SKM-1 (cell line): ENCODE results near the gene EMC9.

Experiments used
- DNase-seq: peaks from one replicate; lab custom pipeline; 2025; ENCODE audit not compliant: unreplicated experiment; lab: John Stamatoyannopoulos, UW

Gene EMC9

DNA sequence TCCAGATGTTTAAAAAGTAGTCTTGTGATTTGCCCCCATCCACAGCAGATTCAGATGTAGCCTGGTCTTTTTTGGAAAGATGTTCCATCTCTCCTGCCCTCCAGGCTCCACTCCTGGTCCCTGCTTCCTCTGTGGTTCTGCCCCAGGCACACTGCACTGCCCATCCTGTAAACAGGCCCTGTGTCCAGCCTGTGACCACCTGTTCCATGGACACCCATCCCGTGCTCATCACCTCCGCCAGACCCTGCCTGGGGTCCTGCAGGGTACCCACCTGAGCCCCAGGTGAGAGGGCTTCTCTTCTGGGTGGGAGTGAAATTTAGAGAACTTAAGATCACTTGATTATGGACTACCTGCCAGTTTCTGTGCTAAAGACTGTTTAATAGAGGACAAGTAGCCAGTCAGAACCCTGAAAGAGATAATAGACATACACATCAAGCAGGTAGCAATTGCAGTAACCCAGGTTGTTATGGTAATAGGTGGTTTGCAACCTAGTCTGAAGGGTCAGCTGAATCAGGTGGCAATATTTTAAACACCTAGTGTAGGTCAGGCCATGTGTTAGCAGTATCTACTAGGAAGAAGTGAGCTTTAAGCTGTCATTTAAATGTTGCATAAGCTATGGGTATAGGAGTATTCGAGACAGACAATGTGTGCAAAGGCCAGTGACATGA is 8.0 kb upstream of the EMC9 start:
- no peak for DNase-seq

GRCh38 chr14:24147761-24148428 is 6.5 kb upstream of the EMC9 start:
- no peak for DNase-seq

DNA sequence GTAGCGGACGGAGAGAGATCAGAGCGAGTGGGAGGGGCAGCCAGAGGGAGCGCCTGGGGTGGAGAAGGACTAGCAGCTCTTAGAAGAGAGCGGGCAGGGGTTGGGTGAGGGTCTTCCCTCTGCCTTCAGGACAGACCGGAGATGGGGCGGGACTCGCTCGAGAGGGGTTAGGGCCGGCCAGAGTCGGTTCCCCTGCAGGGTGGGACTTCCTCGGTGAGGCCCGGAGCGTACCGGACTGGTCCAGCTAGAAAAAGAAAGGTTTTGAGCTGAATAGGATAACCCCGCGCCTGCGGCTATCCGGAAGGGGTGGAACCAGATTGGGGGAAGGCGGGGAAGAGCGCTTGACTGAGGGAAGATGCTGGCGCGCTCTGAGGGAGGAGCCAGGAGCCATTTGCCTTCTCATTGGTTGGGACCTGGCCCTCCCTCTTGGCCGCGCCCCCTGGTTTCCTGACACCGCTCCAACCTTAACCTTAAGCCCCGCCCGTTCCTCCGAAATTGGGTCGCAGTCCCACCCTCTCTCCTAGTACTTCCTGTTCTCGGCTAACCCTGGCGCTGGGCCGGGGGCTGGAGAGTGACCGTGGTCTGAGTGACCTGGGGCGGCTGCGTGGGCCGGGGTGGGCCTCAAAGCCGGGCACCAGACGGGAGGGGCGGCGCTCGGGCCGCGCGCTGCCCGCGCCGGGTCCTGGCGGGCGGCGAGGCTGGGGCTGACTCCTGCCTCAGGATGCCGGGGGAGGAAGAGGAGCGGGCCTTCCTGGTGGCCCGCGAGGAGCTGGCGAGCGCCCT is 5.8 kb upstream of the EMC9 start, which contains the start of gene RNF31:
Gene RNF31, plus strand, starts transcription at position 521 of the 783 bp plus-strand sequence. Its CDS starts 201 bp downstream, at position 722.
- DNase-seq: peak; percentile 92

- peak; percentile 58 for DNase-seq
These were observed 5.1 kb upstream of the EMC9 start, which contains the start of gene PSME2 for GRCh38 chr14:24146453-24146977. Gene PSME2 (minus strand): TSS chr14:24146610. CDS start chr14:24146581, 29 bp downstream.

GRCh38 chr14:24145690-24146452 is 4.5 kb upstream of the EMC9 start:
- no peak for DNase-seq

GRCh38 chr14:24145219-24145618 is 3.8 kb upstream of the EMC9 start:
- DNase-seq: no peak

DNA sequence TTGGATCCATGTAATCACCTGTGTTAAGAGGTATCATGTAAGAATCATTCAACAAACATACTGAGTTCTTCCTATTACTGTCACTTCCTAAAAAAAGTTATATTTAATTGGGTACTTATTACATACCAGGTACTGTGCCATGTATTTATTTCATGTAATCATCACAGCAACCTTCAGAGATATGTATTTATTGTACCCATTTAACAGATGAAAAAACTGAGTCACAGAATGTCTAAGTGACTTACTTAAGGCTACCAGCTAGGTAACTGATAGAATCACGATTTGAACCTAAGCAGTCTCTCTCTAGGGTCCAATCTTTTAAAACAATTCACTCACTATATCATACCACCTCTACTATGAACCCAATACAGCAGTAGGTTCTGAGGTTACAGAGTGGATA is 3.1 kb upstream of the EMC9 start:
- DNase-seq: no peak

GRCh38 chr14:24143511-24143910 is 2.1 kb upstream of the EMC9 start:
- no peak for DNase-seq

- DNase-seq: no peak
These were observed 2.0 kb downstream of the EMC9 start for GRCh38 chr14:24139272-24139934.

DNA sequence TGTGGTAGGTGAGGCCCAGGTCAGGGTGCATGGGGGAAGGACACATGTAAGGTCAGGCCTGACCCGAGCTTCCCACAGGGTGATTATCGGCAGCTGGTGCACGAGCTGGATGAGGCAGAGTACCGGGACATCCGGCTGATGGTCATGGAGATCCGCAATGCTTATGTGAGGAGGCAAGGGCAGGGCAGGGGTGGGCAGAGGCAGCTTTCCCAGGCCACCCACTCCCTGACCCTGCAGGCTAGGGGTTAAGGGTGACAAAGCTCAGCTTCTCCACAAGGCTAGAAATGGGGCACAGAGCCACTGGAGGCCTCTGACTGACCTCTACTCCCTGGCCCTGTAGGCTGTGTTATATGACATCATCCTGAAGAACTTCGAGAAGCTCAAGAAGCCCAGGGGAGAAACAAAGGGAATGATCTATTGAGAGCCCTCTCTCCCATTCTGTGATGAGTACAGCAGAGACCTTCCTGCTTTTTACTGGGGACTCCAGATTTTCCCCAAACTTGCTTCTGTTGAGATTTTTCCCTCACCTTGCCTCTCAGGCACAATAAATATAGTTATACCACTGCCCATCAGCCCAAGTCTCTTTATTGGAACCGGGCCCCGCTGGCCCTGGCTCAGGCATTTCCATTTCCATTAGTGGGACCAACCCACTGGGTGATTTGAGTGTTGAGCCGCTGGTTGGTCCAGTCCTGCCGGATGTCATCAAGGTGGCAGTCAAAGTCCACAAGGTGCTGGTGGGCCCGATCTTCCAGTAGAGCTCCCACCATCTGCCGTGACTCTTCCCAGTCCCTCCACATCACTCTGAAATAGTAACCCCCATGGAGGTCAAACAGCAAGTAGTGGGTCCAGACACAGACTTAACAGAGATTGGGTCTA is 2.8 kb downstream of the EMC9 start:
- no peak for DNase-seq

DNA sequence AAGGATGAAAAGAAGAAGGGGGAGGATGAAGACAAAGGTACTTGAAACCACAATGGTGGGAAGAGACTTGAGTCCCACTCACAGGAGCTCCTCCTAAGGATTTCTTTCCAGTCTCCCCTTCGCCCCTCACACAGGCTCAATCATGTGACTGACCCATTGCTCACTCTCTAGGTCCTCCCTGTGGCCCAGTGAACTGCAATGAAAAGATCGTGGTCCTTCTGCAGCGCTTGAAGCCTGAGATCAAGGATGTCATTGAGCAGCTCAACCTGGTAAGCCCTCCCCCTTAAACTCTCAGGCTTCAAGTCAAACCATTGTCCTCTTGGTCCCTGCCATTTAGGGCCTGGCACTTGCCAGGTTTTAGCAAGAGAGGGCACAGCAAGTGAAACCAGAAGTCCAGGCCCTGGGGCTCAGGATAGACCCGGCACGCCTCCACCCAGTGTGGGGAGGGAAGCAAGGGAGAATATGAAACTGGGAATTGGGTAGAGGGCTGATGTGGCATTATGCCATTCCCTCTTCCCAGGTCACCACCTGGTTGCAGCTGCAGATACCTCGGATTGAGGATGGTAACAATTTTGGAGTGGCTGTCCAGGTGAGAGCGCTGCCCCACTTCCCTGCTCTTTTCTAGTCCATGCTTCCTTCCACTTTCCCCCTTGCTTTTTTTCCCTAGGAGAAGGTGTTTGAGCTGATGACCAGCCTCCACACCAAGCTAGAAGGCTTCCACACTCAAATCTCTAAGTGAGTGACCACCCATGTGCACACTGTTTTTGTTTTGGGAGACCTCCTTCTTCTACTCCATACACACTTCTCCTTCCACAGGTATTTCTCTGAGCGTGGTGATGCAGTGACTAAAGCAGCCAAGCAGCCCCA is 3.6 kb downstream of the EMC9 start:
- DNase-seq: no peak

DNA sequence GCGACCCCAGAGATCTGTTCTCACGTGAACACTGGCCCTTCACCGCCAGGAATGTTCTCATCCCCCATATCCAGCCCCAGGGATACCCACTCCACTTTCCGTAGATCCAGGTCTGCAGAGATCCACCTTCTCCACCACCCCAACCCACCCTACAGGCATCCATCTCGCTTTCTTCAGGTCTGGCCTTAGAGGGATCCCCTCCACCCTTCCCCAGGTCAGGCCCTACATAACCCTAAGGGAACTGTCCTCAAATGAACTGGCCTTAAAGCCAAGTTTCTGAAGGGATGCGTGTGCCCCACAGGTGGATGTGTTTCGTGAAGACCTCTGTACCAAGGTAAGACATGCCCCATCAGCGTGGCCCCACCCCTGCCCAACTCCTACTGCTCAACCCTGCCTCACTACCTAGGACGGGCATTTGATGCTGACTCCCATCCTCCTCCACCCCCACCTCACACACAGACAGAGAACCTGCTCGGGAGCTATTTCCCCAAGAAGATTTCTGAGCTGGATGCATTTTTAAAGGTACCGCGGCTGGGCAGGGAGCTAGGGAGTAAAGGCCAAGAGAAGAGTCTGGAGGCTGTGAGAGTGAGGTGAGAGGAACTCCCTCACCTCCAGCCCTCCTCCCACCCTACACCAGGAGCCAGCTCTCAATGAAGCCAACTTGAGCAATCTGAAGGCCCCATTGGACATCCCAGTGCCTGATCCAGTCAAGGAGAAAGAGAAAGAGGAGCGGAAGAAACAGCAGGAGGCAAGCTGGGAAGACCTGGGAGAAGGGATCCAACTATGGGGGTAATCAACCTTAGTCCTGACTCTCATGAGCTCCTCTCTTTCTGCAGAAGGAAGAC is 4.5 kb downstream of the EMC9 start:
- no peak for DNase-seq

- peak; percentile 43 for DNase-seq
These were observed 5.3 kb downstream of the EMC9 start, which contains the start of gene PSME1 for GRCh38 chr14:24135834-24136683. Gene PSME1 (plus strand): TSS chr14:24136194. CDS start chr14:24136263, 69 bp downstream.

GRCh38 chr14:24135584-24135833 is 5.9 kb downstream of the EMC9 start:
- DNase-seq: no peak

- no peak for DNase-seq
These were observed 7.7 kb downstream of the EMC9 start for GRCh38 chr14:24133735-24134134.

- DNase-seq: no peak
These were observed 8.4 kb downstream of the EMC9 start for GRCh38 chr14:24132976-24133375.
